Esophagus mucosa (tissue), 1 donor: Measurements from ENCODE around the gene HYDIN. TPM values are rescaled to one million over a fixed set of nuclear protein-coding genes. Genes with fewer than 3 reads are reported as not detected.
"Not testable (repeated sequence)": the region's sequence is repeated elsewhere in the genome, so short reads cannot be mapped to it uniquely, and the experiment has no call there.

ENCODE experiments used
- ATAC-seq: fragments of 200-7000 bp; cut with Tn5 transposase; one replicate; pipeline ENCODE4 v1.9.1; 2020
- total RNA-seq: library from RNA; stranded (reverse); gene quantifications from one replicate; pipeline ENCODE4 v1.2.4, GENCODE V29; 2023
- donor health status: DM: yes; HTN: yes; CAD: no.

The HYDIN gene
- total RNA-seq, 1 donor from 2014 or later: 0.20 TPM

DNA sequence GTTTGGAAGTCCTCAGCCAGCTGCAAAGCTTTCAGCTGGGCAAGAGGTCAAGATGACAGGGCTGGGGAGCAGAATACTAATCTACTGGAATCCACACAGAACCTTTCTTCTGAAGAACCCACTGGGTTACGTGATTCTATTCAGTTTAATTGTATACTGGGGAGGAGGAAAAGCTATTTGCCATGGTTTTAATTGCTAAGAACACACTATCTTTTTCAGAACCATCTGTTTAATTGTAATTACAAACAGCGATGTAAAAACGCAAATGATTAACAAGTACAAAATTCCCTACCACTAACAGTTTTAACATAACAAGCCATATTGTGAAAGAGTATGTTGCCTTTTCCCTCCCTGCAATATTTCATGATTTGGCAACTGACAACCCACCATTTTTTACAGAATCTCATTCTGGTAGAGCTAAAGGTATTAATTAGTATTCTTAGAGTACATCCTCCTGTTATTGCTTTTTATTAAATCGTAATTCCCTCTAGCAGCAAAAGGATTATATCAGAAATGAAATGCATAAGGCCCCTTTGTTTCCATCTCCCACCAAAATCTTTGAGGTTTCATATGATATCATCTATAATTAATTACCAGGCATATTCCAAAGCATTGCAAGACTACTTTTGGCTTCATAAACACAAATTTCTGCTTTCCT lies 12.1 kb downstream of the HYDIN start:
- no peak for ATAC-seq

DNA sequence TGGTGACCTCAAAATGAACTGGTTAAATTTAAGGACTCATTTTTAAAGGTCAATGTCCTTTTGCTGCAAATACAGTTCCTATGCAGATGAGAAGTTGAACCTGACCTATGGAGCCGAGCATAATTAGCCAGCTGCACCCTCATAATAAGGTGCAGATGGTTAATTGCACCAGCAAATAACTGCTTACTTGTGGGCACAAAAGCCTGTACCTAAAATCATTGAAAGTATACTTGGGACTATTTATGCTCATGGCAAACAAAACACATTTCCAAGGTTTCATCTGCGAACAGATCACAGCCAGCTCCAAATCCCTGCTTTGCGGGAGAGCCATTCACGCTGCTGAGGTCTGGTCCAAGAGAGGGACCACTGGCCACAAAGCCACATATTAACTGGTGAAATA lies 13.0 kb downstream of the HYDIN start:
- ATAC-seq: no peak

DNA sequence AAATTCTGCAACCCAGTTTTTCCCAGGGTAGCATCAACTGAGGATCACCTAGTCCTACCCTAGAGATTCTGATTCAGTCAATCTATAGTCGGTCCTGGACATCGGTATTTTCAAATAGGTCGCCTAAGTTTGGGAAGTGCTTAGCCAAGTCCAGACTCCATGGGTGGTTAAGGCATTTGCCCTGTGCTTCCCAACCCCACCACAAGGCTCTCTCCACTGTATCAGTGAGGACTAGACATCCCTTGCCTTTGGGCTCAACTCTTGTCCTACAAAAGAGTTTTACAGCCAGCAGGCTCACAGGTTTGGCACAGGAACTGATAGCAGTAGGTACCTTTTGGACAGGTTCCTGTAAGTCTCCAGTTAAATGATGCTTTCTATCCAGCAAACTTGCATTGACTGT lies 13.8 kb downstream of the HYDIN start:
- no peak for ATAC-seq

GRCh38 chr16:71214746-71215381 lies 15.7 kb downstream of the HYDIN start:
- no peak for ATAC-seq

DNA sequence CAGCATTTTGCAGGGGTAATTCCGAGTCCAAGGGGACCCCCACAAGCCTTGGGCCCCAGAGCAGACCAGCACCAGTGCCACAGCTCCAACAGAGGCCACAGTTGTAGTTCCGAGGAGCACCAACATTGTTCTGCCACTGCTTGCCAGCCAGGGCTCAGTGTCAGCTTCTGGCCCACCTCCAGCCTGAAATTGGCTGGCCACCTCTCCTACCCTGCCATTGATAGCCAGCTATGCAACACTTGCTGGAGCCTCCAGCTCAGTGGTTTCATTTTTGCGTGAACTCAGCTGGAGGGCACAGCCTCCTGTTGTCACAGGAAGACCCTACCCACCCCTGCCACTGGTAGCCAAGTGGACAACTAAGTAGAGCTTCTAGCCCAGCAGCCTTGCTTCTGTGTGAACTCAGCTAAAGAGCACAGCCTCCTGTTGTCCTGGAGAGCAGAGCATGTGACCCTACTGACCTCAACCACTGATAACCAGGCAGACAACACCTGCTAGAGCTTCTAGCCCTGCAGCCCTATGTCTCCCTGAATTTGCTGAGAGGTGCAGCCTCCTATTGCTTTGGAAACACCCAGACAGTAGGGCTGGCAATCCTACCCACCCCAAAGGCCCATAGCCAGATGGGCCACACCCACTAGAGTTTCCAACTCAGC lies 24.9 kb downstream of the HYDIN start:
- ATAC-seq: no peak

DNA sequence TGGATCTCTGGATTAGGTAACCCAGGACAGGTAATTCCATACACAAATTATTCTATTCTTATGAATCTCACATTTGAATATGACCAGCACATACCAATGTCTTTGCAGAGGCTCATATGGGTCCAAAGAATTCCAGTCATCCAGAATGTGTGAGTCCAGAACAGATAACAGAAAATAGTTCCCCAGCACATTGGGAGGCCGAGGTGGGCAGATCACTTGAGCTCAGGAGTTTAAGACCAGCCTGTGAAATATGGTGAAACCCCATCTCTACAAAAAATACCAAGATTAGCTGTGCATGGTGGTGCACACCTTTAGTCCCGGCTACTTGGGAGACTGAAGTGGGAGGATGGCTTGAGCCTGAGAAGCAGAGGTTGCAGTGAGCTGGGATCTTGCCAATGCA lies 26.9 kb downstream of the HYDIN start:
- no peak for ATAC-seq

DNA sequence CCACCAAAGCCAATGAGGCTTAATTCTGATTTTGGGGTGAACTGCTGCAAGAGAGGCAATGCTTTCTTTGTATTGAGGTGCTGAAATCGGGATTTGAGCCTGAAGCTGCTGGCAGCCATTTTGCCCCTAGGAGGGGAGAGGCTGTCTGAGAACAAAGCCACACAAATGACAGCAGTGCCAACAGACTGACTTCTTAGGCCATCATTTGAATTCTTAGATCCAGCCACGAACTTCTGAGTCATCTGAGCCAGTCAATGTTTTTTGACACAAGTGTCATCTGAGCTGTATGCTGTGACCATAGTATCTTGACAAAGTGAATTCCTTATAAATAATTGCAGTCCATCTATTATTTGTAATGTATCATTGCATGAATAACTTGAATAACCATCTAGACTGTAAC lies 29.0 kb downstream of the HYDIN start:
- ATAC-seq: no peak

GRCh38 chr16:71201054-71201453 lies 29.5 kb downstream of the HYDIN start:
- ATAC-seq: no peak

DNA sequence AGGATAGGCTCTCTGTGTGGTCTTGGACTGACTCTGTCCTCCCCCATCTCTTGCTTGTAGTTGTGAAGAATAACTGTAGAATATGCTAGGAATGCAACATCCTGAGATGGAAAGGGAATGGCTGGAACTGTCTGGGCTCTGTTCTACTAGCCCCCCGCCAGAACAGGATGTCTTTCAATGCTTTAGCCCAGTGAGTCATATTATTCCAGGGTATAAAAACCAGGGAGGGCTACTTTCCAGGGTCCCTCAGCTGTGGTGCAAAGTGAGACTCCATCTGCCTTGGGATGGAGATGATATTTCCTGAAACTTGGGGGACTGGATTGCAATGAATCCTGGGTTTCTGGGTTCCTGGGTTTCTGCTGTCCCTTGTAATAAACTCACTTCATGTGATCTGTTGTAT lies 32.1 kb downstream of the HYDIN start:
- ATAC-seq: no peak

- ATAC-seq: no peak
Observed at GRCh38 chr16:71192387-71192786, 38.1 kb downstream of the HYDIN start.

DNA sequence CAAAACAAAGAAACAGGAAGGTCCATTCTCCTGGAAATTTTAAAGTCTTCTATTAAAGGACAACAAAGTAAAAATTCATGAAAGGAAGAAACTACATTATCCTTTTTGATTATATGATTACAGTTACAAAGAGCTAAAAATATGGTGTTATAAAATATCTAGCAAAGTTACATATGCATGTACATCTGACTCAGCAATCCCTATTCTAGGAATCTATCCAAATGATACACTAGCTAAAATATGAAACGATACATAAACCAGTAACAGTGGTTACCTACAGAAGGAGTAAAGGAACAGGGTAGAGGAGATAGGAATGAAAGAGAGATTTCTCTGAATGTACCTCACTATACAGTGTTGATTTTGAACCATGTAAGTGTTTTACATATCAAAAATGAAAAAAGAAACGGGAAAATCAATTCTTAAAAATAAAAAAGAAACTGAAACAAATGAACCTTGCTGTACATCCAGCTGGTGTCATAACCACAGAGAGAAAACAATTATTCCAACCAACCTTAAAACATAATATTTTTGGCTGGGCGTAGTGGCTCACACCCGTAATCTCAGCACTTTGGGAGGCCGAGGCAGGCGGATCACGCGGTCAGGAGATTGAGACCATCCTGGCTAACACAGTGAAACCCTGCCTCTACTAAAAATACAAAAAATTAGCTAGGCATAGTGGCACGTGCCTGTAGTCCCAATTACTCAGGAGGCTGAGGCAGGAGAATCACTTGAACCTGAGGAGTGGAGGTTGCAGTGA lies 41.4 kb downstream of the HYDIN start:
- no peak for ATAC-seq

DNA sequence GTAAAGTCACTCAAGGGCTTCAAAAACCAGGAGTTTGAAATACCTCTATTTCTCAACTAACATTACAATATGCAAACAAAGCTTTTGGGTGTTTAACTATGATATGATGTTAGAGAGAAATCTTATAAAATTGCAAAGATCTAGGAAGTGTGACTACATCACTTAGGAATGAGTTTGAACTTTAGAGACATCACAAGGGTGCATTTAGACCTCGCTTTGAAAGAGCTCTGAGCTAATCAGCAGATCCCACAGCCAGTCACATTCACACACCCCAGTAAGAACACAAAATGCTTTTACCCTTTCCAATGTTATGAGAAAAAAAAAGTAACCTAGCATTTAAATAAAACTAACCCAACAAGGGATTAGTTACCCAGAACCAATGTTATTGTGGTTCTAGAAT lies 45.2 kb downstream of the HYDIN start:
- ATAC-seq: no peak

DNA sequence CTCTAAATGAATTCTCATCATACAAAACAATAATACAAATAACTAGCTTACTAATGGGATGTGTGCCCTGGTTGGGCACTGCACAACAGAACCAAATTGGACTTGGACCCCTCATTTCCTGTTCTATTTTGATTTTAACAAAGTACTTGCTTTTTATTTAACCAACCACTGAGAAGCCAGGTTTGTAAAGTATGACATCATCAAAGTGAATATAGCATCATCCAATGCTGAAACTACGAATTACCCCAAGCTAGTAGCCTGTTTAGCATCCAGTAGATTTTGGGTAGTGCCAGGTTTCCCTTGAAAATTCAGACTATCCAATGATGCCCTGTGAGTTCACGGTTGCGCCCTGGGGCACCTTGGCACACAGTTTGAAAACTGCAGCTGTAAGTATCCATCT lies 51.0 kb downstream of the HYDIN start:
- no peak for ATAC-seq

DNA sequence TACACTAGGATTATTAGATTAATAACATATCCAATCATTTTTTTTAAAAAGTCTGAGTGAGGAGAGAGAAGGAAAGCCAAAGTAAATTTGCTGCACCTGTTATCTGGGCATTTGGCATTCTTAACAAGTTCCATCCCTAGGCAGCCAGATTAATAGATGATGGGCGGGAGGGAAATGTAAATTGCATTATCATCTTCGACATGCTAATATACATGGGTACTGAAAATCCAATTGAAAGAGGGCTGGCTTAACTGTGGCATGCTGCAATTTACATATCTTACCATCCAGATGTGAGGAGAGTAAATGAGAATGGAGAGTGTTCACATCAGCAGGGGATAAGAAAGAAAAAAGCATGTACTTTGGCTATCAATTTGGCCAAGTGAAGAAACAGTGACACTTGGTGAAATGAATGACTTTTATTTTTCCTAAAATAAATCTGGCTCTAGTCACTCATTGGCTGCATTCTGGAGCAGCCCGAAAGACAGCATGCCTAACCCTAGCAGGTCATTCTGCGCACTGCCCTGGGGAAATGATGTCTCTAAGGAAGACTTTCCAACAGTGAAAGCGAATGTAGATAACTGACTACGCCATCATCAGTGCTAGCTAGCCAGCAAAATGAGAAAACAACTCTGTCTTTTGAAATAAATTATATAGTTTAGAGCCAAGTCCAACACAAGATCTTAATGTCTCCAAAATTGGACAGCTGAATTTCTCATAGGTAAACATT lies 57.9 kb downstream of the HYDIN start:
- no peak for ATAC-seq

DNA sequence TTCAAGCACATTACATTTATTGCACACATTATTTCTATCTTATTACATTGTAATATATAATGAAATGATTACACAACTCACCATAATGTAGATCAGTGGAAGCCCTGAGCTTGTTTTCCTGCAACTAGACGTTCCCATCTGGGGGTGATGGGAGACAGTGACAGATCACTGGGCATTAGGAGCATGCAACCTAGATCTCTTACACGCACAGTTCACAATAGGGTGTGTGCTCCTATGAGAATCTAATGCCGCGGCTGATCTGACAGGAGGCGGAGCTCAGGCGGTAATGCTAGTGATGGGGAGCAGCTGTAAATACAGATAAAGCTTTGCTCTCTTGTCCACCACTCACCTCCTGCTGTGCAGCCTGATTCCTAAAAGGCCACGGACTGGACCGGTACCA lies 69.5 kb downstream of the HYDIN start:
- not testable (repeated sequence) for ATAC-seq

- not testable (repeated sequence) for ATAC-seq
Observed at GRCh38 chr16:71157278-71157677, 73.2 kb downstream of the HYDIN start.

- not testable (repeated sequence) for ATAC-seq
Observed at GRCh38 chr16:71153329-71153728, 77.2 kb downstream of the HYDIN start.

DNA sequence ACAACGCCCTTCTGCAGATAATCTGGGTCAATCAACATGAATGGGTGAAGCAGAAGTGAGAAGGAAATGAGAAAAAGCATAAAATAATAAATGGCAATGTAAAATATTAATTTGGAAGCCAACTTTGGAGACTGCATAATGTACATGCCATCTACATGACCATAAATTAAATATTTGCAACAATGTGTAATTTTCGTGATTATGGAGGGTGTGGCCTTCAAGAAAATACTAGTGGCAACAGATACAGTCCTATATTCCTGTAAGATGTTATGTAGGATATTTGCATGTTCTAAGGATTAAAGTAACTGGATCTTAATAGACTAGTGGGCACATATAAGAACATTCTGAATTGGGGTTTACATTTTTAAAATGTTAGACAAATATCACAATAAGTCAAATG lies 78.9 kb downstream of the HYDIN start:
- not testable (repeated sequence) for ATAC-seq

GRCh38 chr16:71143246-71143645 lies 87.3 kb downstream of the HYDIN start:
- ATAC-seq: not testable (repeated sequence)

- ATAC-seq: not testable (repeated sequence)
Observed at GRCh38 chr16:71110565-71110964, 120.0 kb downstream of the HYDIN start.

DNA sequence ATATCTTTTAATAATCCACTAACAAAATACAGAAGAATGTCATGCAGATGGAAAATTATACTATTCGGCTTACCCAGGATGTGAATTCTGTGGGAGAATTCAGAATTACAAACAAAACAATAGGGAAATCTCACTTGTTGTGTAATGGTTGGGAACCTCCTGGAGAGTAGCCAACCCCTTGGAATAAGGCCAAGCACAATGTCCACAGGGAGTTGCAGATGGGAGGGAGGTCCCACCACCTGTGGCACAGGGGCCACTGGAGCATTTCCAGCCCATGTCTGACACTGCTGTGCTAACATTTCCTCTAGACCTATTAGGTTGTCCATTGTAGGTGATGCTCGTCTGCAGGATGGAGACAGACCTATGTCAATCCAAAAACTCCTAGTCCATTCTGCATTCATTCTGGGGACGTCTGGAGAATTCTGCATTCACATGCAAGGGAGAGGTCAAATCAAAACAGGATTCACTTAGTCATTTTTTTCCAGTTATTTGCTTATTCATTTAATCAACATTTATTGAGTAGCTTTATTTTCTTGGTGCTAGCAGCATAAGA lies 120.8 kb downstream of the HYDIN start:
- ATAC-seq: not testable (repeated sequence)

DNA sequence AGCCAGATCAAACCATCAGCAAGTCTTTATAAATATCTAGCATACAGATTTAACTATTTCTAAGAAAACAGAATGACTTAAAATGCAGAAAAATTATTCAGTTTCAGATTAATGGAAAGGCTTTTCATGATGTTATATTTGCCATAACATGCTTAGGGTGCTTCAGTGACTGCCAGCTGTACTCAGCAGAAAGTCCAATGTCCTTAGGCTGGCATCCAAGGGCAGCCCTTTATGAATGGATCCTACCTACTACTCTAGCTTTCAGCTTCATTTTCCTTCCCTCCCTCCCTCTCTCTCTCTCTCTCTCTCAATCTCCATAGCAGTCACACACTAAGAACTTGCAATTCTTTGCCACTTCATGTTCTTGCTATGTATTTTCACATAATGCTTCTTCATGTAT lies 124.6 kb downstream of the HYDIN start:
- ATAC-seq: not testable (repeated sequence)
